ENCODE results near the gene APBB1IP. TPM values are rescaled to one million over a fixed set of nuclear protein-coding genes. Genes with fewer than 3 reads are reported as not detected.
"Not testable (repeated sequence)": the region's sequence is repeated elsewhere in the genome, so short reads cannot be mapped to it uniquely, and the experiment has no call there.

Gene APBB1IP
- total and polyA plus RNA-seq, 5 experiments from 2014 or later, result 50.0 to 102 (median 68.5) TPM

- Mint-ChIP-seq H3K27ac (peak overlapping the region; percentile 89 to 98 (median 94)), H3K9me3 (peaks cover 0 to 2% (median 0%) of the 10 kb centered on the region in 9 donors), H3K4me1 (peaks cover 28 to 84% (median 71%) of the 10 kb centered on the region in 4 donors), H3K27me3 (no peaks in the 10 kb centered on the region), H3K36me3 (peaks cover 0 to 16% (median 11%) of the 10 kb centered on the region in 3 donors), H3K4me3 (peak overlapping the region; percentile 63 to 87 (median 81))
- peak in 9 of 10 donors; percentile 22 to 78 (median 62) for DNase-seq
- peak; percentile 58 to 59 for ATAC-seq
- POLR2A ChIA-PET, result interaction anchor here (1.1 to 2.7 kb wide), 10 partner anchors 8 to 42 kb away, joined by 3 to 19 read pairs (median 7); partner anchors contain the start of gene APBB1IP
Observed at GRCh38 chr10:26479766-26480492, 41.8 kb downstream of the APBB1IP start.

- Mint-ChIP-seq H3K4me1 (peaks cover 31 to 83% (median 71%) of the 10 kb centered on the region in 4 donors), H3K4me3 (peak overlapping the region in 3 of 10 donors; percentile 49 to 70 (median 57)), H3K36me3 (peaks cover 0 to 13% (median 10%) of the 10 kb centered on the region in 3 donors), H3K27ac (peak overlapping the region; percentile 89 to 98 (median 94)), H3K27me3 (no peaks in the 10 kb centered on the region), H3K9me3 (peaks cover 0 to 2% (median 0%) of the 10 kb centered on the region in 9 donors)
- POLR2A ChIA-PET, result interaction anchor here (0.8 to 2.7 kb wide), 6 partner anchors 8 to 43 kb away, joined by 3 to 19 read pairs (median 10); partner anchors contain the start of gene APBB1IP
- ATAC-seq (no peak), DNase-seq (no peak)
Observed at GRCh38 chr10:26481315-26481692, 43.2 kb downstream of the APBB1IP start.

- H3K4me3 Mint-ChIP-seq, result peak overlapping the region; percentile 56 to 82 (median 73)
- H3K36me3 Mint-ChIP-seq, result peaks cover 0 to 16% (median 9%) of the 10 kb centered on the region in 3 donors
- DNase-seq, result peak in 9 of 10 donors; percentile 37 to 88 (median 73)
- H3K4me1 Mint-ChIP-seq, result peaks cover 35 to 85% (median 75%) of the 10 kb centered on the region in 4 donors
- H3K9me3 Mint-ChIP-seq, result peaks cover 0 to 2% (median 0%) of the 10 kb centered on the region in 9 donors
- POLR2A ChIA-PET, result interaction anchor here (0.6 to 2.7 kb wide), 15 partner anchors 9 to 56 kb away, joined by 3 to 19 read pairs (median 4); partner anchors contain the start of gene APBB1IP
- peak; percentile 72 to 85 for ATAC-seq
- H3K27me3 Mint-ChIP-seq, result no peaks in the 10 kb centered on the region
- H3K27ac Mint-ChIP-seq, result peak overlapping the region; percentile 67 to 97 (median 94)
Observed at GRCh38 chr10:26481914-26482550, 43.9 kb downstream of the APBB1IP start.

- peak overlapping the region in 9 of 10 donors; percentile 51 to 73 (median 72) for H3K4me3 Mint-ChIP-seq
- H3K9me3 Mint-ChIP-seq, result peaks cover 0 to 2% (median 0%) of the 10 kb centered on the region in 9 donors
- peak overlapping the region; percentile 67 to 97 (median 94) for H3K27ac Mint-ChIP-seq
- H3K4me1 Mint-ChIP-seq, result peaks cover 32 to 85% (median 72%) of the 10 kb centered on the region in 4 donors
- POLR2A ChIA-PET, result interaction anchor here (0.7 to 1.4 kb wide), 4 partner anchors 16 to 727 kb away, joined by 3 to 7 read pairs (median 6); no protein-coding TSS in a partner anchor
- DNase-seq (no peak), ATAC-seq (no peak)
- H3K27me3 Mint-ChIP-seq, result no peaks in the 10 kb centered on the region
- peaks cover 0 to 9% (median 7%) of the 10 kb centered on the region in 3 donors for H3K36me3 Mint-ChIP-seq
Observed at GRCh38 chr10:26483554-26483953, 45.4 kb downstream of the APBB1IP start.

- Mint-ChIP-seq H3K27me3 (no peaks in the 10 kb centered on the region), H3K36me3 (peaks cover 0 to 13% (median 10%) of the 10 kb centered on the region in 3 donors), H3K9me3 (no peaks in the 10 kb centered on the region), H3K4me1 (peaks cover 35 to 89% (median 74%) of the 10 kb centered on the region in 4 donors), H3K27ac (peak overlapping the region; percentile 77 to 96 (median 90)), H3K4me3 (peak overlapping the region in 9 of 10 donors; percentile 20 to 75 (median 61))
- DNase-seq (no peak), ATAC-seq (no peak)
- POLR2A ChIA-PET, result interaction anchor here (0.5 to 1.8 kb wide), 6 partner anchors 12 to 47 kb away, joined by 3 to 7 read pairs (median 4); partner anchors contain the start of gene APBB1IP
Observed at GRCh38 chr10:26485150-26485941, 47.2 kb downstream of the APBB1IP start.

- Mint-ChIP-seq H3K27me3 (no peaks in the 10 kb centered on the region), H3K36me3 (peaks cover 0 to 13% (median 10%) of the 10 kb centered on the region in 3 donors), H3K4me3 (peak overlapping the region; percentile 24 to 83 (median 76)), H3K9me3 (no peaks in the 10 kb centered on the region), H3K4me1 (peaks cover 35 to 87% (median 69%) of the 10 kb centered on the region in 4 donors), H3K27ac (peak overlapping the region; percentile 93 to 98 (median 96))
- ATAC-seq (no peak), DNase-seq (no peak)
- POLR2A ChIA-PET, result interaction anchor here (0.6 to 1.8 kb wide), 10 partner anchors 9 to 1949 kb away, joined by 3 to 9 read pairs (median 4); partner anchors contain the start of gene APBB1IP
Observed at GRCh38 chr10:26486304-26486703, 48.2 kb downstream of the APBB1IP start.

GRCh38 chr10:26486990-26487850, 49.1 kb downstream of the APBB1IP start:
- POLR2A ChIA-PET, result interaction anchor here (0.5 to 1.8 kb wide), 11 partner anchors 10 to 1949 kb away, joined by 3 to 9 read pairs (median 4); partner anchors contain the start of genes APBB1IP and YME1L1
- peak; percentile 81 to 82 for ATAC-seq
- Mint-ChIP-seq H3K4me3 (peak overlapping the region; percentile 61 to 83 (median 75)), H3K9me3 (no peaks in the 10 kb centered on the region), H3K4me1 (peaks cover 35 to 85% (median 69%) of the 10 kb centered on the region in 4 donors), H3K27ac (peak overlapping the region; percentile 93 to 98 (median 96)), H3K27me3 (no peaks in the 10 kb centered on the region), H3K36me3 (peaks cover 2 to 18% (median 13%) of the 10 kb centered on the region in 3 donors)
- peak; percentile 17 to 86 (median 57) for DNase-seq

GRCh38 chr10:26488344-26488743, 50.2 kb downstream of the APBB1IP start:
- Mint-ChIP-seq H3K4me3 (peak overlapping the region in 9 of 10 donors; percentile 30 to 83 (median 46)), H3K9me3 (peaks cover 0 to 2% (median 0%) of the 10 kb centered on the region in 9 donors), H3K27me3 (no peaks in the 10 kb centered on the region), H3K36me3 (peaks cover 10 to 28% (median 24%) of the 10 kb centered on the region in 3 donors), H3K4me1 (peaks cover 38 to 80% (median 67%) of the 10 kb centered on the region in 4 donors), H3K27ac (peak overlapping the region; percentile 89 to 98 (median 96))
- no peak for ATAC-seq
- POLR2A ChIA-PET, result interaction anchor here (1.0 to 1.9 kb wide), 2 partner anchors 8 to 18 kb away, joined by 3 to 8 read pairs; no protein-coding TSS in a partner anchor
- DNase-seq, result no peak

GRCh38 chr10:26489081-26489480, 50.9 kb downstream of the APBB1IP start:
- DNase-seq (no peak), ATAC-seq (no peak)
- Mint-ChIP-seq H3K27me3 (no peaks in the 10 kb centered on the region), H3K27ac (peak overlapping the region; percentile 89 to 98 (median 96)), H3K9me3 (peaks cover 0 to 2% (median 0%) of the 10 kb centered on the region in 9 donors), H3K4me3 (peak overlapping the region in 7 of 10 donors; percentile 38 to 83 (median 46)), H3K36me3 (peaks cover 15 to 36% (median 32%) of the 10 kb centered on the region in 3 donors), H3K4me1 (peaks cover 38 to 73% (median 62%) of the 10 kb centered on the region in 4 donors)
- POLR2A ChIA-PET, result interaction anchor here (1.9 to 2.4 kb wide), 2 partner anchors 9 to 51 kb away, joined by 7 to 8 read pairs; partner anchors contain the start of gene APBB1IP

GRCh38 chr10:26490367-26490766, 52.2 kb downstream of the APBB1IP start:
- not testable (repeated sequence) for ATAC-seq, H3K9me3 Mint-ChIP-seq, H3K4me3 Mint-ChIP-seq, DNase-seq, H3K27me3 Mint-ChIP-seq
- Mint-ChIP-seq H3K36me3 (peaks cover 15 to 48% (median 44%) of the 10 kb centered on the region in 3 donors), H3K27ac (peak overlapping the region in 5 of 10 donors; percentile 44 to 97 (median 96)), H3K4me1 (peaks cover 39 to 64% (median 60%) of the 10 kb centered on the region in 4 donors)
- POLR2A ChIA-PET, result interaction anchor here (1.4 to 2.4 kb wide), 3 partner anchors 10 to 52 kb away, joined by 3 to 8 read pairs (median 7); partner anchors contain the start of gene APBB1IP

Data from naive thymus-derived CD8-positive, alpha-beta T cell (primary cell).